ENCODE measurements around the gene VPS13A.

DNA sequence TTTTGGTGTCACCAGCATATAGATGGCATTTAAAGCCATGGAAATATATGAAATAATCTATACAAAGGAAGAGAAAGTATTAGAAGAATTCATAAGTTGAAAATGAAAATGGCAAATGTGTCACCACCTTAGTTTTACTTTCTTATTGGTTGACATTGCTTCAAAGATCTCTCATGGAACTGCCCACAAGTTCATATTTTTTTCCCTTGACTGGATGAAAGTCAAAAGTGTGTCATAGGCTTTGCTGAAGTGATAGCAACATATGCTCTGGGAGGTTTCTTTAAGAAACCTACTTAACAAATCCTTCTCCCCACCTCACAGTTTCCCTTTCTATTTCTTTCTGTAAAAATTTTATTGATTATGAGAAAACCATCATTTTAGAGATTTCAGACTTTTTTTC, 127.2 kb downstream of the VPS13A start:
- TF ChIP-seq, protein P1, sequence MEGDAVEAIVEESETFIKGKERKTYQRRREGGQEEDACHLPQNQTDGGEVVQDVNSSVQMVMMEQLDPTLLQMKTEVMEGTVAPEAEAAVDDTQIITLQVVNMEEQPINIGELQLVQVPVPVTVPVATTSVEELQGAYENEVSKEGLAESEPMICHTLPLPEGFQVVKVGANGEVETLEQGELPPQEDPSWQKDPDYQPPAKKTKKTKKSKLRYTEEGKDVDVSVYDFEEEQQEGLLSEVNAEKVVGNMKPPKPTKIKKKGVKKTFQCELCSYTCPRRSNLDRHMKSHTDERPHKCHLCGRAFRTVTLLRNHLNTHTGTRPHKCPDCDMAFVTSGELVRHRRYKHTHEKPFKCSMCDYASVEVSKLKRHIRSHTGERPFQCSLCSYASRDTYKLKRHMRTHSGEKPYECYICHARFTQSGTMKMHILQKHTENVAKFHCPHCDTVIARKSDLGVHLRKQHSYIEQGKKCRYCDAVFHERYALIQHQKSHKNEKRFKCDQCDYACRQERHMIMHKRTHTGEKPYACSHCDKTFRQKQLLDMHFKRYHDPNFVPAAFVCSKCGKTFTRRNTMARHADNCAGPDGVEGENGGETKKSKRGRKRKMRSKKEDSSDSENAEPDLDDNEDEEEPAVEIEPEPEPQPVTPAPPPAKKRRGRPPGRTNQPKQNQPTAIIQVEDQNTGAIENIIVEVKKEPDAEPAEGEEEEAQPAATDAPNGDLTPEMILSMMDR (IDR thresholded peaks at IDR 0.05) = no peak
- no peak for TF ChIP-seq POLR2A (IDR thresholded peaks at IDR 0.05)

Data from adrenal gland (tissue), 5 donors.